HT1080 (cell line): ENCODE measurements around the gene WASHC1. TPM values are rescaled to one million over a fixed set of nuclear protein-coding genes. Genes with fewer than 3 reads are reported as not detected.
"Not testable (repeated sequence)": the region's sequence is repeated elsewhere in the genome, so short reads cannot be mapped to it uniquely, and the experiment has no call there.

Experiments used
- DNase-seq: peaks from one replicate; pipeline ENCODE4 v3.0.0-alpha.2; 2015; ENCODE audit warnings: low read depth
- polyA plus RNA-seq, 2 experiments: library from polyadenylated mRNA; depleted of rRNA; stranded (reverse); fragments of >200 nt; gene quantifications; 2 replicates each; pipeline ENCODE4 v1.2.3, GENCODE V29; 2015
- total RNA-seq: library from RNA; depleted of rRNA; stranded (reverse); fragments of >200 nt; shearing (Covaris generic); gene quantifications from 2 replicates; pipeline ENCODE4 v1.2.3, GENCODE V29; 2014; rRNA removed

WASHC1 gene
- 7.7 and 9.3 TPM in 2 replicates for total RNA-seq
- 2.5 and 3.4 TPM in 2 replicates for polyA plus RNA-seq (2015; cell fraction: cytosol; rRNA removed)
- polyA plus RNA-seq (2015; cell fraction: nucleus; rRNA removed), result 9.7 and 16.2 TPM in 2 replicates

DNA sequence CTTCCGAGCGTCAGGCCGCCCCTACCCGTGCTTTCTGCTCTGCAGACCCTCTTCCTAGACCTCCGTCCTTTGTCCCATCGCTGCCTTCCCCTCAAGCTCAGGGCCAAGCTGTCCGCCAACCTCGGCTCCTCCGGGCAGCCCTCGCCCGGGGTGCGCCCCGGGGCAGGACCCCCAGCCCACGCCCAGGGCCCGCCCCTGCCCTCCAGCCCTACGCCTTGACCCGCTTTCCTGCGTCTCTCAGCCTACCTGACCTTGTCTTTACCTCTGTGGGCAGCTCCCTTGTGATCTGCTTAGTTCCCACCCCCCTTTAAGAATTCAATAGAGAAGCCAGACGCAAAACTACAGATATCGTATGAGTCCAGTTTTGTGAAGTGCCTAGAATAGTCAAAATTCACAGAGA lies at the start of gene WASHC1:
WASHC1 (minus strand) TSS at position 101 of the 400 bp plus-strand sequence. CDS start 4,457 bp downstream, outside the sequence.
- DNase-seq, result not testable (repeated sequence)

DNA sequence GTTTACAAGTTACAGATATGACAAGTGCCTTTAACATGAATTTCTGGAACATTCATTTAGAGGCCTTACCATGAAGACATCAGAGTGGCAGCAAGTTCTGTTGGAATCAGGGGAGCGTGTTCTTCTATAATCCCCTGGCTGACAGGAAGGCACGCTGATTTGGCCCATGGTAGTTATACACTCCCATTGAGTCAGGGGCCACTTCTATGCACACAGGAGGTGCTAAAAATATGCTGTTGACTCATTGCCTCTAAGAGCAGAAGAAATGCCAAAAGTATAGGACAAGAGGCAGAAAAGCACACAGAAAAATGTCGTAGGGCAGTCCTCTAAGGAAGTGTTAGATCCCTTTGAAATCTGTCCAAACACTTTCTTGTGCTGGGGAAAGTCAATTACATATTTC lies 49.1 kb upstream of the WASHC1 start:
- not testable (repeated sequence) for DNase-seq

DNA sequence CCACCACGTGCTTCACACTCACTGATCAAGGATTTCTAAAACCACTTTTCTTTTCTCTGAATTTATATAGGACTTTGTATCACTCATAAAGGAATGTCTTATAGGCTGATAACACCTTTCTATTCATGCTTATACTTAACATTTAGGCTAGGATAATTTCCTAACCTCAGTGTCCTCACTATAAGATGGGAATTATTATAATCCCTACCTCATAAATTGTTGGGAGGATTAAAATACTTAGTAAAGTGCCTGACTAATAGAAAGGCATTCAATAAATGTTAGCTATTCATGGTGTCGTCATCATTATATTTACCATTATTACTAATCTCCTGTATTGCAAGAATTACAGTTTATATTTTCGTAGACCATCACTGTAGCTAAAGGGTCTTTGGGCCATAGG lies 47.1 kb upstream of the WASHC1 start:
- not testable (repeated sequence) for DNase-seq

GRCh38 chr9:73900-74525 lies 44.8 kb upstream of the WASHC1 start:
- not testable (repeated sequence) for DNase-seq

GRCh38 chr9:73076-73899 lies 44.0 kb upstream of the WASHC1 start:
- DNase-seq, result not testable (repeated sequence)

GRCh38 chr9:63031-63629 lies 33.9 kb upstream of the WASHC1 start:
- peak; percentile 17 for DNase-seq

- not testable (repeated sequence) for DNase-seq
Measured at GRCh38 chr9:52678-53077, 23.4 kb upstream of the WASHC1 start.

GRCh38 chr9:48190-48842 lies 19.1 kb upstream of the WASHC1 start:
- peak; percentile 3 for DNase-seq

GRCh38 chr9:46639-47271 lies 17.5 kb upstream of the WASHC1 start:
- DNase-seq, result not testable (repeated sequence)

- DNase-seq, result not testable (repeated sequence)
Measured at GRCh38 chr9:46164-46563, 16.9 kb upstream of the WASHC1 start.

DNA sequence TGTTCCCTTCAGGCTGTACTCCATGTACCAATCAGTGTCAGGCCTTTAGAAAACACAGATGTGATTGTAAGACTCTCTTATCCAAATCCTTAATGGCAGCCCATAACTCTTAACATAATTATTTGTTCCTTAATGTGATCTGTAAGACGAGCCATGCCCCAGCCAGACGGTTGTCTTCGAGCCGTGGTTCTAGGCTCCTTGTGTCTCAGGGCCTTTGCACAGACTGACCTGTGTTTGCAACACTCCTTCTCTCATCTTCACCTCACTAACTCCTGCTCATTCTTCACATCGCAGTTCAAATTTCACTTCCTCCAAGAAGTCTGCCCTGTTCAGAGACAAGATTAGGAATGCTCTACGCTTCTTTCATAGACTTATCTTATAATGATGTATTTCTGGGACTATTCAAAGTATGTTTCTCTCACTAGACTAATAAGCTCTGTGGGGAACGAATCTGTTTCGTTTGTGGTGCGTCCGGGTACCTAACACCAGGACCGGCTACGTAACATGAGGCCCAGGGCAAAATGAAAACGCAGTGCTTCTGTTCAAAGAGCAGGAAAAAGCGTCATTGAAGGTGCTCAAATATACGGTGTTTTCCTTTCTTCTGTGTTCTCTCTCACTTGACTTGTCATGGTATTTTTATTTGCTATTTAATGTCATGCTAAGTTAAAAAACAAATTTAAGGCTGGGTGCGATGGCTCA lies 16.1 kb upstream of the WASHC1 start:
- DNase-seq, result not testable (repeated sequence)

DNA sequence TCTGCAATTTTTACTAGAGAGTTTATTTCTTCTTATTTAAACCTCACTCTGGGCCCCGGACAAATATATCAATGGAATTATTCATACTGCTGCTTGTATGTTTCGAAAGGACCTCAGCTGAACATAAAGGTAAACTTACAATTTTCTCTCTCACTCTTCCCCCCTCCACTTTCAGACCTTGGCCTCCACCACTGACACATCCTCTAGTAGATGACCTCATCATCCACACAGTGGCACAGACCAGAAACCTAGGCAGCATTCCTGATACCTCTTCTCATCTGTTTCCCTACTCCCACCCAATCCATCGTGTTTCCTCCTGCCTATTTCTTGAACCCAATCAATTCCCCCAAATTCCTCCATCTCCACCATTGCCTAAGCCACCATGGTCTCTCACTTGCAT lies 15.2 kb upstream of the WASHC1 start:
- peak; percentile 21 for DNase-seq

- not testable (repeated sequence) for DNase-seq
Measured at GRCh38 chr9:43636-44035, 14.4 kb upstream of the WASHC1 start.

GRCh38 chr9:43116-43515 lies 13.9 kb upstream of the WASHC1 start:
- DNase-seq, result not testable (repeated sequence)

DNA sequence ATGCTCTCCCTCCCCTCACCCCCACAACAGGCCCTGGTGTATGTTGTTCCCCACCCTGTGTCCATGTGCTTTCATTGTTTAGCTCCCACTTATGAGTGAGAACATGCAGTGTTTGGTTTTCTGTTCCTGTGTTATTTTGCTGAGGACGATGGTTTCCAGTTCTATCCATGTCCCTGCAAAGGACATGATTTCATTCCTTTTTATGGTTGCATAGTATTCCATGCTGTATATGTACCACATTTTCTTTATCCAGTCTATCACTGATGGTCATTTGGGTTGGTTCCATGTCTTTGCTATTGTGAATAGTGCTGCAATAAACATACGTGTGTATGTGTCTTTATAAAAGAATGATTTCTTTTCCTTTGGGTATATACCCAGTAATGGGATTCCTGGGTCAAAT lies 12.6 kb upstream of the WASHC1 start:
- not testable (repeated sequence) for DNase-seq

DNA sequence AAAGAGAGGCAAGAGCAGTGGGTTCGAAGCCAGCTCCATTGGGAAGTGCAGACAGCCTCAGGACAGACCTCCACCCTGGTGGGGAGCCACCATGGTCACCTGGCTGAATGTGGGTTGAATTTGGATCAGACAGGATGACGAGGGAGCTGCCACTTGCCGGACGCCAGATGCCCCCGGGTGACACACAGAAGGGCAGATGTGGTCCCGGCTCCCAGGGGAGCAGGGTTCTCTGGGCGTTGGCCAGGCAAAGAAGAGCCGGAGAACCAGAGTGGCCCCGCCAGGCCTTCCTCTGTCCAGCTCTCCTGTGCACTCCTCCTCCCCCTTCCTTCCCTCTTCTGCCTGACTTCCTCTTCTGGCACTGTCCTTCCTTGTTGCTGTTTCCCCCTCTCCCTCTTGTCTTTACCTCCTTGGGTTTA lies 12.0 kb upstream of the WASHC1 start:
- DNase-seq, result not testable (repeated sequence)

DNA sequence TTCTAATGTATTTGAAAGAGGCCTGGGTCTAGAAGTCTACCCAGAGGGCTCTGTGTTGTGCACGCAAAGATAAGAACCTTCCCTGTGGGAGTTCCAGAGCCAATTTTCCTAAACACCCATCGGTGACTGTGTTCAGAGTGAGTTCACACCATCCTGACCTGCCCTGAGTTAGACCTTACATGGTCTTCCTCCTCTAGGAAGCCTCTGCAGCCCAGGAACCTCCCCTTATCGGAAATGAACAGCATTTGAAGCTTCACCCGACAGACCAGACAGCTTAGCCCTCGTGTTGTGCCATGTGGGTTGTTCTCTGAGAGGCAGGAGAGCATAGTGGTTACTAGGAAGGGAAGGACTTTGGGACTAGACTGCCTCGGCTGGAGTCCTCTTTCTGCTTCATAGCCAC lies 3.1 kb upstream of the WASHC1 start:
- not testable (repeated sequence) for DNase-seq

- DNase-seq, result not testable (repeated sequence)
Measured at GRCh38 chr9:28775-29174, 481 bp downstream of the WASHC1 start.

- not testable (repeated sequence) for DNase-seq
Measured at GRCh38 chr9:21621-22020, 7.6 kb downstream of the WASHC1 start.

DNA sequence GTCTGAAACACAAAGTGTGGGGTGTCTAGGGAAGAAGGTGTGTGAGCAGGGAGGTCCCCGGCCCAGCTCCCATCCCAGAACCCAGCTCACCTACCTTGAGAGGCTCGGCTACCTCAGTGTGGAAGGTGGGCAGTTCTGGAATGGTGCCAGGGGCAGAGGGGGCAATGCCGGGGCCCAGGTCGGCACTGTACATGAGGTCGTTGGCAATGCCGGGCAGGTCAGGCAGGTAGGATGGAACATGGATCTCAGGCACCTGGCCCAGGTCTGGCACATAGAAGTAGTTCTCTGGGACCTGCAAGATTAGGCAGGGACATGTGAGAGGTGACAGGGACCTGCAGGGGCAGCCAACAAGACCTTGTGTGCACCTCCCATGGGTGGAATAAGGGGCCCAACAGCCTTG lies 12.4 kb downstream of the WASHC1 start:
- DNase-seq, result not testable (repeated sequence)
